Sigmoid colon (tissue), 7 donors: ENCODE results near the gene ELF2. TPM values are rescaled to one million over a fixed set of nuclear protein-coding genes. Genes with fewer than 3 reads are reported as not detected.
"Not testable (repeated sequence)": the region's sequence is repeated elsewhere in the genome, so short reads cannot be mapped to it uniquely, and the experiment has no call there.

Experiments
- DNase-seq: peaks from one replicate; pipeline ENCODE4 v3.0.0-alpha.2; 2019
- H3K27ac ChIP-seq, 4 donors: fragments of 200-600 bp; sonication (generic); one replicate each; pipeline ENCODE4 v1.5.1; 2016 to 2019; ENCODE audit warnings: mild to moderate bottlenecking in 1 of 4
- H3K27me3 ChIP-seq, 3 donors: fragments of 200-600 bp; sonication (generic); one replicate each; pipeline ENCODE4 v1.5.1; 2019; ENCODE audit warnings: mild to moderate bottlenecking in 1 of 3
- H3K36me3 ChIP-seq, 4 donors: fragments of 200-600 bp; sonication (generic); one replicate each; pipeline ENCODE4 v1.5.1; 2016 to 2019
- H3K4me1 ChIP-seq, 4 donors: fragments of 200-600 bp; sonication (generic); one replicate each; pipeline ENCODE4 v1.5.1; 2017 to 2019
- H3K4me3 ChIP-seq, 4 donors: fragments of 200-600 bp; sonication (generic); one replicate each; pipeline ENCODE4 v1.5.1; 2017 to 2019; ENCODE audit warnings: mild to moderate bottlenecking in 2 of 4, moderate library complexity in 1 of 4
- H3K9me3 ChIP-seq, 4 donors: fragments of 200-600 bp in 3 of 4; sonication (generic) in 3 of 4; one replicate each; pipeline versions ENCODE4 v1.5.1 to v1.6.1; 2013 to 2019
- EP300 ChIP-seq, 4 donors: sonication (generic); formaldehyde crosslinking; IDR thresholded peaks; one replicate each; pipeline ENCODE4 v1.6.1; 2017; ENCODE audit warnings: antibody characterized with exemption in 4 of 4
- POLR2A ChIP-seq, 2 donors: fragments of 450-650 bp; IDR thresholded peaks; one replicate each; pipeline ENCODE4 v1.6.1; 2016; ENCODE audit warnings: antibody characterized with exemption in 2 of 2, mild to moderate bottlenecking in 2 of 2, moderate library complexity in 2 of 2
- POLR2AphosphoS5 ChIP-seq, 4 donors: sonication (generic); formaldehyde crosslinking; IDR thresholded peaks; one replicate each; pipeline ENCODE4 v1.6.1; 2017; ENCODE audit warnings: antibody characterized with exemption in 4 of 4
- WGBS, 2 donors: extraction: QIAGEN DNeasy Blood & Tissue Kit; methylation state at CpG; one replicate each; pipeline ENCODE4 v1.1.7; 2013; 5-methylcytosine and 5-hydroxymethylcytosine counted together
- intact Hi-C: fragments of 100-400 bp; cut with DNase I; formaldehyde crosslinking; loops from one replicate; pipeline ENCODE4 v1.15.1; 2023
- polyA plus RNA-seq, 3 donors: library from polyadenylated mRNA; stranded (reverse); fragments of 200-250 nt; gene quantifications; one replicate each; pipeline ENCODE4 v1.2.3, GENCODE V29; 2013
- total RNA-seq, 4 donors: library from RNA; depleted of rRNA; stranded (reverse); fragments of >200 nt; gene quantifications; one replicate each; pipeline ENCODE4 v1.1.0, GENCODE V29; 2016
- TF ChIP-seq, protein P1 (sequence below), 4 experiments: fragments of 450-650 bp in 3 of 4; fragments of 200-600 bp in 1 of 4; IDR thresholded peaks; one replicate each; pipeline ENCODE4 v1.5.1; 2016 to 2019; ENCODE audit warnings: antibody characterized with exemption in 4 of 4, mild to moderate bottlenecking in 3 of 4, moderate library complexity in 2 of 4
- donor health status: healthy with polysubstance abuse.
- donor health status: Bipolar disorder and iron deficiency.
- donor health status: healthy.

The ELF2 gene
- total and polyA plus RNA-seq, 7 donors: 9.9 to 83.6 (median 61.4) TPM

DNA sequence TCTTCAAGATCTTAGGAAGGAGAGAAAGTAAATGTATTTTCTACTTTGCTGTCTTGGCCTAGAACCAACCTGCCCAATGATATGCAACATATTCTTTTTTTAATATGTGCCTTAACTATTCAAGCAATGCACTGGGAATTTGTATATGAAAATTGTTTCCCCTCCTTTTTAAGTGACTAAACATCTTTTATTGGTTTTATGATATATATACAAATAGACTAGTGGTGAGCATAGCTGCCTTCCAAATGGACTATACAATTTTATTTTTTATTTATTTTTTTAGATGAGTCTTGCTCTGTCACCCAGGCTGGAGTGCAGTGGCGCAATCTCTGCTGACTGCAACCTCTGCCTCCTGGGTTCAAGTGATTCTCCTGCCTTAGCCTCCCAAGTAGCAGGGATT is 151.2 kb downstream of the ELF2 start:
- peaks cover 0 to 3% (median under 1%) of the 10 kb centered on the region in 4 donors for H3K4me1 ChIP-seq
- TF ChIP-seq POLR2AphosphoS5 (IDR thresholded peaks at IDR 0.05): no peak
- TF ChIP-seq POLR2A (IDR thresholded peaks at IDR 0.05): no peak
- TF ChIP-seq, protein P1, sequence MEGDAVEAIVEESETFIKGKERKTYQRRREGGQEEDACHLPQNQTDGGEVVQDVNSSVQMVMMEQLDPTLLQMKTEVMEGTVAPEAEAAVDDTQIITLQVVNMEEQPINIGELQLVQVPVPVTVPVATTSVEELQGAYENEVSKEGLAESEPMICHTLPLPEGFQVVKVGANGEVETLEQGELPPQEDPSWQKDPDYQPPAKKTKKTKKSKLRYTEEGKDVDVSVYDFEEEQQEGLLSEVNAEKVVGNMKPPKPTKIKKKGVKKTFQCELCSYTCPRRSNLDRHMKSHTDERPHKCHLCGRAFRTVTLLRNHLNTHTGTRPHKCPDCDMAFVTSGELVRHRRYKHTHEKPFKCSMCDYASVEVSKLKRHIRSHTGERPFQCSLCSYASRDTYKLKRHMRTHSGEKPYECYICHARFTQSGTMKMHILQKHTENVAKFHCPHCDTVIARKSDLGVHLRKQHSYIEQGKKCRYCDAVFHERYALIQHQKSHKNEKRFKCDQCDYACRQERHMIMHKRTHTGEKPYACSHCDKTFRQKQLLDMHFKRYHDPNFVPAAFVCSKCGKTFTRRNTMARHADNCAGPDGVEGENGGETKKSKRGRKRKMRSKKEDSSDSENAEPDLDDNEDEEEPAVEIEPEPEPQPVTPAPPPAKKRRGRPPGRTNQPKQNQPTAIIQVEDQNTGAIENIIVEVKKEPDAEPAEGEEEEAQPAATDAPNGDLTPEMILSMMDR (IDR thresholded peaks at IDR 0.05): no peak
- no peak for TF ChIP-seq EP300 (IDR thresholded peaks at IDR 0.05)
- no peaks in the 10 kb centered on the region for H3K36me3 ChIP-seq
- WGBS, 2 donors: 94 to 96% methylated on average over 1 of the region's 1 CpG
- no peaks in the 10 kb centered on the region for H3K27me3 ChIP-seq
- H3K4me3 ChIP-seq: no peak overlapping the region
- DNase-seq: no peak
- no peak overlapping the region for H3K27ac ChIP-seq
- no peaks in the 10 kb centered on the region for H3K9me3 ChIP-seq
- intact Hi-C loops: no loop called here

DNA sequence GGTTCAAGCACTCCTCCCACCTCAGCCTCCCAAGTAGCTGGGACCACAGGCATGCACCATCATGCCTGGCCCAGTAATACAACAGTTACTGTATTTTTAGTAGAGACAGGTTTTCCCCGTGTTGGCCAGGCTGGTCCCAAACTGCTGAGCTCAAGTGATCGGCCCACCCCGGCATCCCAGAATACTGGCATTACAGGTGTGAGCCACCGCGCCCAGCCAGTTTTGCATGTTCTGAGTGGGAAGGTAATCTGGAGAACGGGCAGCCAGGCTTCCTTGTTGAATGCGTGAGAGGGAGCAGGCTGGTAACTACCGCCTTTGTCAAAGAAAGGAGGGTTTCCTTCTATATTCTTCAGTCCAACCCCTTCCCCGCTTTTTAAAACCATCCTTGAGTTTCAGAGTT is 152.3 kb downstream of the ELF2 start:
- H3K27me3 ChIP-seq: no peaks in the 10 kb centered on the region
- TF ChIP-seq POLR2AphosphoS5 (IDR thresholded peaks at IDR 0.05): no peak
- TF ChIP-seq, protein P1 (IDR thresholded peaks at IDR 0.05): no peak
- TF ChIP-seq POLR2A (IDR thresholded peaks at IDR 0.05): no peak
- TF ChIP-seq EP300 (IDR thresholded peaks at IDR 0.05): no peak
- no peaks in the 10 kb centered on the region for H3K36me3 ChIP-seq
- intact Hi-C loops: no loop called here
- H3K9me3 ChIP-seq: no peaks in the 10 kb centered on the region
- 90% methylated on average over 9 of the region's 9 CpGs for WGBS, 2 donors
- H3K4me1 ChIP-seq: peaks cover 0 to 3% (median 0%) of the 10 kb centered on the region in 4 donors
- no peak overlapping the region for H3K27ac ChIP-seq
- no peak for DNase-seq
- no peak overlapping the region for H3K4me3 ChIP-seq

DNA sequence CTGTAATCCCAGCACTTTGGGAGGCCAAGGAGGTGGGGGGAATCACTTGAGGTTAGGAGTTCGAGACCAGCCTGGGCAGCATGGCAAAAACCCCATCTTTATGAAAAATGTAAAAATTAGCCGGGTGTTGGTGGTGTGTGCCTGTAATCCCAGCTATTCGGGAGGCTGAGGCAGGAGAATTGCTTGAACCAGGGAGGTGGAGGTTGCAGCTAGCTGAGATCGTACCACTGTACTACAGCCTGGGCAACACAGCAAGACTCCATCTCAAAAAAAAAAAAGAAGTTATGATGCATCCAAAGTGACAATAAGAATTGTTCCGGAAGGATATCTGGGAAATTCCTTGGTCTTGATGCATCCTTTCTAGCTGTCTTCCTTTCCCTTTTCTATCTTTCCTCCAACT is 154.2 kb downstream of the ELF2 start:
- intact Hi-C loops: no loop called here
- Histone ChIP-seq H3K27me3 (no peaks in the 10 kb centered on the region), H3K27ac (no peak overlapping the region), H3K4me1 (peaks cover 0 to 5% (median 0%) of the 10 kb centered on the region in 4 donors), H3K4me3 (no peak overlapping the region), H3K9me3 (no peaks in the 10 kb centered on the region), H3K36me3 (no peaks in the 10 kb centered on the region)
- TF ChIP-seq EP300 (IDR thresholded peaks at IDR 0.05) (no peak), POLR2AphosphoS5 (IDR thresholded peaks at IDR 0.05) (no peak), POLR2A (IDR thresholded peaks at IDR 0.05) (no peak)
- TF ChIP-seq, protein P1 (IDR thresholded peaks at IDR 0.05): no peak
- DNase-seq: no peak
- 95 to 98% methylated on average over 5 of the region's 5 CpGs for WGBS, 2 donors

DNA sequence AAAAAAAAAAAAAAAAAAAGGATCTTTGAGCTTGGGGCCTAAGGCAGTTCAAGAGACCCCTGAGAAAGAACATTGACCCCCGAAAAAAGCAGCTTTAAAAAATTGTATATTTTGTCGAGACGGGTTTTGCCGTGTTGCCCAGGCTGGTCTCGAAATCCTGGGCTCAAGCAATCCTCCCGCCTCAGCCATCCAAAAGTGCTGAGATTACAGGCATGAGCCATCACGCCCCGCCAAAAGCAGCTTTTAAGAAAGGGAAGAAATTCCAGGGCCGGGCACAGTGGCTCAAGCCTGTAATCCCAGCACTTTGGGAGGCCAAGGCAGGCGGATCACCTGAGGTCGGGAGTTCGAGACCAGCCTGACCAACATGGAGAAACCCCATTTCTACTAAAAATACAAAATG is 155.9 kb downstream of the ELF2 start:
- H3K36me3 ChIP-seq, H3K9me3 ChIP-seq, H3K27me3 ChIP-seq, H3K27ac ChIP-seq, intact Hi-C loops, H3K4me3 ChIP-seq, DNase-seq: not testable (repeated sequence)
- H3K4me1 ChIP-seq: peaks cover 0 to 14% (median 2%) of the 10 kb centered on the region in 4 donors
- WGBS, 2 donors: 97% methylated on average over 12 of the region's 12 CpGs

DNA sequence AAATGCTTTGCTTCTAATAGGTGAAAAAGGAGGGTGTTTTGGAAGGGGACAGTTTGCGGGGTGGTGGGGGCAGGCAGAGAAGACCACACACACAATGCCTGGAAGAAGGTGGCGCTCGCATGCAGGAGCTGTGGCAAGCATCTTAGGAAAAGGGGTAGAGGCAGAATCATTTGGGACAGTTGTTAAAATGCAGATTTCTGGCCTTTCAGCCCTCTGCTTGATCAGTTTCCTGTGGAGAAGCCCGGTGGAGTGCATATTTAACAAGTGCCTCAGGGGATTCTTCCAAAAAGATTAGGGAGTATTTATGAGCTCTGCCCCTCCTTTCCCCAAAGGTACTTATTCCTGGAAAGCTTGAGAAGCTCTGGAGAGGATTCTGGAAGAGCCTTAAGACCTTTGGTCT is 156.6 kb downstream of the ELF2 start:
- Histone ChIP-seq H3K9me3 (no peaks in the 10 kb centered on the region), H3K4me3 (no peak overlapping the region), H3K36me3 (no peaks in the 10 kb centered on the region), H3K4me1 (peaks cover 0 to 15% (median 2%) of the 10 kb centered on the region in 4 donors), H3K27me3 (no peaks in the 10 kb centered on the region), H3K27ac (no peak overlapping the region)
- DNase-seq: no peak
- intact Hi-C loops: no loop called here
- TF ChIP-seq POLR2A (IDR thresholded peaks at IDR 0.05): no peak
- TF ChIP-seq POLR2AphosphoS5 (IDR thresholded peaks at IDR 0.05): no peak
- 91 to 95% methylated on average over 4 of the region's 4 CpGs for WGBS, 2 donors
